ENCODE measurements around the gene ZBTB32. TPM values are rescaled to one million over a fixed set of nuclear protein-coding genes. Genes with fewer than 3 reads are reported as not detected.

Gene ZBTB32
- total RNA-seq, 1 experiment from 2014 or later = not detected

DNA sequence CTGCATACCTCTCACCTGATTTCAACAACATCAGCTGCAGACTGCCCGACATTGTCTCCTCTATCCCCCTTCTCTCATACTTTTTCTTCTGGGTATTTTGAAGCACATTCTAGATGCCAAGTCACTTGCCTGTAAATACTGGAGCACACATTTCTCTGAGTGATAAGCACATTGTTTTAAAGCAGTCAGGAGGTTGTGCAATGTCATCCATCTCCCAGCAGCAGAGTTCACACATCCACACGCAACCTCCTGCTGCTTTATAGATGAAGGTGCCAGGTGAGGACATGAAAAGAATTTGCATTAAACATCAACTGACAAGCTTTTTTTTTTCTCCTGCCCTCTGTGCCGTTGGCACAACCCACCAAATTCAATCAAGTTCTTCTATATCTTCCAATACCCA, 32.5 kb upstream of the ZBTB32 start:
- peak in 1 of 2 experiments; percentile 78 for DNase-seq
- Histone ChIP-seq H2AFZ (no peak overlapping the region), H3K9me2 (ENCODE audit: insufficient read depth) (no peaks in the 10 kb centered on the region), H3K4me2 (no peak overlapping the region), H3K79me2 (ENCODE audit: low read depth) (no peaks in the 10 kb centered on the region), H3K9me3 (ENCODE audit: insufficient read depth, low read depth) (no peaks in the 10 kb centered on the region), H3F3A (ENCODE audit: insufficient read depth, low read depth) (peaks cover 6% of the 10 kb centered on the region; the same call in 1 of the 2 replicates), H3K36me3 (ENCODE audit: low read depth) (no peaks in the 10 kb centered on the region), H3K4me1 (replicated peaks; ENCODE audit: insufficient read depth) (peaks cover 6% of the 10 kb centered on the region; the same call in 1 of the 2 replicates), H4K20me1 (ENCODE audit: insufficient read depth) (no peaks in the 10 kb centered on the region), H3K4me3 (no peak overlapping the region), H3K27ac (no peak overlapping the region), H3K27me3 (ENCODE audit: insufficient read depth, low read depth) (peaks cover 19% of the 10 kb centered on the region)
- no TSS peak for BruUV-seq (replicated peaks)
- ChIA-PET CTCF (no interaction called here), POLR2A (ENCODE audit: unreplicated experiment) (interaction anchor here (0.5 kb wide), 1 partner anchor 367 kb away, joined by 4 read pairs; no protein-coding TSS in a partner anchor)
- TF ChIP-seq, protein P1, sequence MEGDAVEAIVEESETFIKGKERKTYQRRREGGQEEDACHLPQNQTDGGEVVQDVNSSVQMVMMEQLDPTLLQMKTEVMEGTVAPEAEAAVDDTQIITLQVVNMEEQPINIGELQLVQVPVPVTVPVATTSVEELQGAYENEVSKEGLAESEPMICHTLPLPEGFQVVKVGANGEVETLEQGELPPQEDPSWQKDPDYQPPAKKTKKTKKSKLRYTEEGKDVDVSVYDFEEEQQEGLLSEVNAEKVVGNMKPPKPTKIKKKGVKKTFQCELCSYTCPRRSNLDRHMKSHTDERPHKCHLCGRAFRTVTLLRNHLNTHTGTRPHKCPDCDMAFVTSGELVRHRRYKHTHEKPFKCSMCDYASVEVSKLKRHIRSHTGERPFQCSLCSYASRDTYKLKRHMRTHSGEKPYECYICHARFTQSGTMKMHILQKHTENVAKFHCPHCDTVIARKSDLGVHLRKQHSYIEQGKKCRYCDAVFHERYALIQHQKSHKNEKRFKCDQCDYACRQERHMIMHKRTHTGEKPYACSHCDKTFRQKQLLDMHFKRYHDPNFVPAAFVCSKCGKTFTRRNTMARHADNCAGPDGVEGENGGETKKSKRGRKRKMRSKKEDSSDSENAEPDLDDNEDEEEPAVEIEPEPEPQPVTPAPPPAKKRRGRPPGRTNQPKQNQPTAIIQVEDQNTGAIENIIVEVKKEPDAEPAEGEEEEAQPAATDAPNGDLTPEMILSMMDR (conservative IDR thresholded peaks at IDR 0.05) = no peak
- TF ChIP-seq EZH2 (IDR thresholded peaks at IDR 0.05; ENCODE audit: low read depth) = no peak
- intact Hi-C loops (cut with micrococcal nuclease; ENCODE audit: unreplicated experiment) = no loop called here

DNA sequence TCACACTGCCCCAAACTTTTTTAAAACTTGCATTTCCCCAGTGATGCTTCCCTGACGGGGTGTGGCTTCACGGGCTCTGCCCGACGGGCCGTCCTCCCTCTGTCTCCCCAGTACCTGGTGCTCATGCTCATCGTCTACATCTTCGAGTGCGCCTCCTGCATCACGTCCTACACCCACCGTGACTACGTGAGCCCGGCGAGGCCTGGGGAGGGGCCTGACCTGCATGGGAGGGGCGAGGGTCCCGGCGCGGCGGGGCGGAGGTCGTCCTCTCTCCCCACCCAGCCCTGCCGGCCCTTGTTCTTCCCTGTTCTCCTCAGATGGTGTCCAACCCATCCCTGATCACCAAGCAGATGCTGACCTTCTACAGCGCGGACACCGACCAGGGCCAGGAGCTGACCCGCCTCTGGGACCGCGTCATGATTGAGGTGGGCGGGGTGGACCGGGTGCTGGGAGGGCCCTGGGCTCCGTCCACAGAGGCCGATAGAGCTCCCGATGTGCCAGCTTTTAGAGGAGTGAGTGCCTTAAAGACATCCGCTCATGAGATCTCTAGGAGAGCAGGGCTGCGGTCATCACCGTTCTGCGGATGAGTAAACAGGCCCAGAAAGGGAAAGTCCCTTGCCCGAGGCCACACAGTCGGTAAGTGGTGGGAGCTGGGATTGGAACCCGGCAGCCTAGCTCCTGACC, 31.1 kb upstream of the ZBTB32 start:
- H3K27me3 ChIP-seq (ENCODE audit: insufficient read depth, low read depth) = peaks cover 19% of the 10 kb centered on the region
- H3K4me1 ChIP-seq (replicated peaks; ENCODE audit: insufficient read depth) = peaks cover 6% of the 10 kb centered on the region; the same call in 1 of the 2 replicates
- peaks cover 6% of the 10 kb centered on the region; the same call in 1 of the 2 replicates for H3F3A ChIP-seq (ENCODE audit: insufficient read depth, low read depth)
- peak overlapping the region; percentile 79 for H3K4me2 ChIP-seq
- H2AFZ ChIP-seq = peak overlapping the region; percentile 72; the same call in 1 of the 2 replicates
- H3K79me2 ChIP-seq (ENCODE audit: low read depth) = no peaks in the 10 kb centered on the region
- CTCF ChIA-PET = interaction anchor here (0.6 to 1.0 kb wide), 4 partner anchors 9 to 1441 kb away, joined by 3 to 7 read pairs (median 4); no protein-coding TSS in a partner anchor
- no peak overlapping the region for H3K27ac ChIP-seq
- H3K9me3 ChIP-seq (ENCODE audit: insufficient read depth, low read depth) = no peaks in the 10 kb centered on the region
- DNase-seq = peak in 1 of 2 experiments; percentile 59
- BruUV-seq (replicated peaks) = no TSS peak
- peak overlapping the region; percentile 43; the same call in 1 of the 2 replicates for H3K4me3 ChIP-seq
- H3K36me3 ChIP-seq (ENCODE audit: low read depth) = no peaks in the 10 kb centered on the region
- intact Hi-C loops (cut with micrococcal nuclease; ENCODE audit: unreplicated experiment) = no loop called here
- POLR2A ChIA-PET (ENCODE audit: unreplicated experiment) = interaction anchor here (0.6 to 0.7 kb wide), 4 partner anchors 11 to 246 kb away, joined by 3 to 5 read pairs (median 4); no protein-coding TSS in a partner anchor
- TF ChIP-seq EZH2 (IDR thresholded peaks at IDR 0.05; ENCODE audit: low read depth) = no peak
- TF ChIP-seq, protein P1 (conservative IDR thresholded peaks at IDR 0.05) = no peak
- H4K20me1 ChIP-seq (ENCODE audit: insufficient read depth) = no peaks in the 10 kb centered on the region
- no peaks in the 10 kb centered on the region for H3K9me2 ChIP-seq (ENCODE audit: insufficient read depth)

DNA sequence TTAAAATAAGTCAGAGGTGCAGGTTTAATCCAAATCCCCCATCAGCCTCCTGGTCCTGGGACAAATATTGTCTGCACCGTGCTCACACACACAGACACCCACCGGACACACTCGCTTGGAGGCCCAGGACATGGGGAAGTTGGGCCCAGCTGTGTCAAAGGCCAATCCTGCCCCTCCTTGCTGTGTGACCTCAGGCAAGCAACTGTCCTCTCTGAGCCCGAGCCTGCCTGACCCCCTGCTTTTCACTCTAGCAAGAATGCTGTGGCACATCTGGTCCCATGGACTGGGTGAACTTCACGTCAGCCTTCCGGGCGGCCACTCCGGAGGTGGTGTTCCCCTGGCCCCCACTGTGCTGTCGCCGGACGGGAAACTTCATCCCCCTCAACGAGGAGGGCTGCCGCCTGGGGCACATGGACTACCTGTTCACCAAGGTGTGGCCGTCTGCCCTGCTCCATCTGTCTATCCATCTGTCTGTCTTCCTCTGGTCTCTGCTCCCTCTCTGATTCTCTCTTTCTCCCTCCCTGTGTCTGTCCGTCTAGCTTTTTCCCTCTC, 28.7 kb upstream of the ZBTB32 start:
- DNase-seq = no peak
- H3K4me1 ChIP-seq (replicated peaks; ENCODE audit: insufficient read depth) = peaks cover 6% of the 10 kb centered on the region; the same call in 1 of the 2 replicates
- BruUV-seq (replicated peaks) = no TSS peak
- intact Hi-C loops (cut with micrococcal nuclease; ENCODE audit: unreplicated experiment) = no loop called here
- H3K79me2 ChIP-seq (ENCODE audit: low read depth) = no peaks in the 10 kb centered on the region
- no peak overlapping the region for H3K4me3 ChIP-seq
- H3K27me3 ChIP-seq (ENCODE audit: insufficient read depth, low read depth) = 0 out of 2 replicates have a peak, but pooled peaks cover 2% of the 10 kb centered on the region
- H3K4me2 ChIP-seq = no peak overlapping the region
- ChIA-PET CTCF (interaction anchor here (0.6 kb wide), 2 partner anchors 138 to 411 kb away, joined by 4 to 11 read pairs; no protein-coding TSS in a partner anchor), POLR2A (ENCODE audit: unreplicated experiment) (no interaction called here)
- H4K20me1 ChIP-seq (ENCODE audit: insufficient read depth) = no peaks in the 10 kb centered on the region
- no peak overlapping the region for H2AFZ ChIP-seq
- H3F3A ChIP-seq (ENCODE audit: insufficient read depth, low read depth) = peaks cover 6% of the 10 kb centered on the region; the same call in 1 of the 2 replicates
- no peaks in the 10 kb centered on the region for H3K9me2 ChIP-seq (ENCODE audit: insufficient read depth)
- no peaks in the 10 kb centered on the region for H3K9me3 ChIP-seq (ENCODE audit: insufficient read depth, low read depth)
- TF ChIP-seq, protein P1 (conservative IDR thresholded peaks at IDR 0.05) = no peak
- TF ChIP-seq EZH2 (IDR thresholded peaks at IDR 0.05; ENCODE audit: low read depth) = no peak
- H3K27ac ChIP-seq = no peak overlapping the region
- no peaks in the 10 kb centered on the region for H3K36me3 ChIP-seq (ENCODE audit: low read depth)
